Measurements from ENCODE around the gene EPB41L3. TPM values are rescaled to one million over a fixed set of nuclear protein-coding genes. Genes with fewer than 3 reads are reported as not detected.

EPB41L3 gene
- total RNA-seq, 1 experiment from 2014 or later: 0.34 TPM

GRCh38 chr18:5558851-5559250 lies 15.1 kb upstream of the EPB41L3 start:
- H3K27ac ChIP-seq (ENCODE audit: low read depth, low read length): no peak overlapping the region
- no peak overlapping the region for H2AFZ ChIP-seq (ENCODE audit: low read depth, low read length, poor library complexity, severe bottlenecking)
- POLR2A ChIA-PET: no interaction called here
- no peaks in the 10 kb centered on the region for H3K9me2 ChIP-seq (ENCODE audit: insufficient read depth)
- CTCF ChIA-PET: no interaction called here
- no peaks in the 10 kb centered on the region for H3K4me1 ChIP-seq (ENCODE audit: control insufficient read depth in 1 of 2, insufficient read depth in 2 of 2, low read length in 2 of 2)
- H3K27me3 ChIP-seq (ENCODE audit: insufficient read depth, low read length): no peaks in the 10 kb centered on the region
- H3K9ac ChIP-seq (ENCODE audit: low read length): no peak overlapping the region
- RAD21 ChIA-PET (ENCODE audit: low non-redundant PET in 1 of 2, low total read pairs in 2 of 2, uncharacterized antibody in 2 of 2, unreplicated experiment in 2 of 2): no interaction called here
- DNase-seq (ENCODE audit: low read depth, low spot score) (no peak), ATAC-seq (no peak)
- no peaks in the 10 kb centered on the region for H3K79me2 ChIP-seq (ENCODE audit: insufficient read depth, low read length)
- no TSS peak for BruUV-seq (replicated peaks)
- no peak for TF ChIP-seq ZFX (IDR thresholded peaks at IDR 0.05)
- no peak for TF ChIP-seq ZBTB33 (IDR thresholded peaks at IDR 0.05; ENCODE audit: extremely low read depth, insufficient replicate concordance, low read length)
- TF ChIP-seq EZH2 (IDR thresholded peaks at IDR 0.05): no peak
- TF ChIP-seq EZH2phosphoT487 (IDR thresholded peaks at IDR 0.05; ENCODE audit: borderline replicate concordance): no peak
- TF ChIP-seq POLR2AphosphoS5 (IDR thresholded peaks at IDR 0.05; ENCODE audit: low read depth, low read length): no peak
- TF ChIP-seq CEBPB (IDR thresholded peaks at IDR 0.05; ENCODE audit: low read depth): no peak
- no peak for TF ChIP-seq ELF1 (IDR thresholded peaks at IDR 0.05; ENCODE audit: borderline replicate concordance, low read depth)
- TF ChIP-seq ZNF274 (IDR thresholded peaks at IDR 0.05; ENCODE audit: low read depth, low read length): no peak
- TF ChIP-seq RAD21 (IDR thresholded peaks at IDR 0.05; ENCODE audit: low read depth): no peak
- TF ChIP-seq EGR1 (IDR thresholded peaks at IDR 0.05; ENCODE audit: low read depth): no peak
- H4K20me1 ChIP-seq (ENCODE audit: insufficient read depth): no peaks in the 10 kb centered on the region
- no peaks in the 10 kb centered on the region for H3K36me3 ChIP-seq (ENCODE audit: control insufficient read depth in 1 of 2, insufficient read depth in 2 of 2, low read length in 2 of 2)
- no peak overlapping the region for H3K4me3 ChIP-seq (replicated peaks in 1 of 2; ENCODE audit: low read depth in 1 of 2, low read length in 2 of 2)
- no peak overlapping the region for H3K4me2 ChIP-seq (ENCODE audit: low read length)
- intact Hi-C loops (cut with micrococcal nuclease): no loop called here
- peaks cover 0 to 34% of the 10 kb centered on the region in 2 experiments; a peak in 2 of 4 replicates for H3K9me3 ChIP-seq (ENCODE audit: control insufficient read depth in 1 of 2, insufficient read depth in 1 of 2, low read depth in 1 of 2, low read length in 2 of 2)

Data from HCT116 (cell line).